Measurements from ENCODE around the gene ATRNL1.
"Not testable (repeated sequence)": the region's sequence is repeated elsewhere in the genome, so short reads cannot be mapped to it uniquely, and the experiment has no call there.

Gene ATRNL1

DNA sequence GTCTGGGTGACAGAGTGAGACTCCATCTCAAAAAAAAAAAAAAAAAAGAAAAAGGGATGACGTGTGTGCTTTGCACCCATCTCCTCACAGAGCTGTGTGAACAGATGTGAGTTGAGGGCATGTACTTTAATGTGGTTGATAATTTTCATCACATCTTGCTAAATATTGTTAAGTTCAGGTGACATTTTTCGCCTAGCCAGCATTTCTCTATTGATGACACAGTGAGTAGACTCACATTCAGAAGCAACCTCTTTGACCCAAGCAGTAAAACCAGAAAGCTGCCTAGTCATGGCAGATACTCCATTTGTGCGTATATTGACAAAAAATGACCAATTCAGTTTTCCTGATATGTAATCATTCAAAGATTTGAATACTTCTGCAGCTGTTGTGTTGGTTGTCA, 126.0 kb downstream of the ATRNL1 start:
- no peak for DNase-seq (ENCODE audit: low read depth, low spot score)

DNA sequence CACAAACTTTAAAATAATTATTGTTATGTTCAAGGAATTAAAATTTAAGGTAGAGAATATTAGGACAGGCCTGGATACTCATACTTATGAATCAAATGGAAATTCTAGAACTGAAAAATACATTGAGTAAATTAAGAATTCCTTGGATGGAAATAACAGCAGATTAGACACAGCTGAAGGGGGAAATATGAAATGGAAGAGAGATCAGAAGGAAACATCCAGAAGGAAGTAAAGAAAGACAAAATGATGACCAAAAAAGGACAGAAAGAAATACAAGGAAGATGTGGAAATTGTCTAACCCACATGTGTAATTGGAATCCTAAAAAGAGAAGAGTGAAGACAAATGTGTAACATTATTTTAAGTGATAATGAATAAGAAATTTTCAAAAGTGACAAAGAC, 128.9 kb downstream of the ATRNL1 start:
- no peak for DNase-seq (ENCODE audit: low read depth, low spot score)

DNA sequence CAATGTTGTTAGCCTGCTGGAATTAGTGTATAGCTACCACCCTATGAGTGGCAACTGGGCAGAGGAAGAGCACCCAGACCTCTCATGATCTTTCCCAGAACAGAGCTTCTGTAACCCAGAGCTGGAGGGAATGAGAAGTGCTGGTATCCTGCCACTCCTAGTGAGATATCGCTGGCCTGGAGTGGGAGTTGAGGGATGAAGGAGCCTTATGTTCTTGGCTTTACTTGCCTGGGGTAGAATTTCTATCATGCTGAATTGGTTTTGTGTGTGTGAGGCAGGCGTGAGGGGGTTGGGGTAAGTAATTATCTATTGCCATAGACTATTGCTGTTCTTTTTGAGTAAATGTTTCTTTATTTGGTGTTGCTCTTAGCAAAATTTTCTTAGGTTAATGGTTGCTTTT, 146.6 kb downstream of the ATRNL1 start:
- no peak for DNase-seq (ENCODE audit: low read depth, low spot score)

DNA sequence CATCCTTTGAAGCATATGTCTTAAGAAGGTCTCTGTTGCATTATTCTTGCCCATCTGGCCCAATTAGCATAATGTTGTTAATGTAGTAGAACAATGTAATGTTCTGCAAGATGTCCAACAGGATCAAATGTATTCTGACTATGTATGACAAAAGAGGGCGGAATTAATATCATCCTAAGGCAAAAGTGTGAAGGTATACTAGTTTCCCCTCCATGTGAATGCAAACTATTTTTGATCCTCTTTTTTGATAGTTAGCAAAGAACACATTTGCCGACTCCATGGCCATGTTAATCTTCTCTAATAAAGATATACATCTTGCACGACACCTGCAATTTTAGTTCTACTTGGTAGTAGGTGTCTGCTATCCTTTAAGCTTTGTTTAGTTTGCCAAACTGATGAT, 157.6 kb downstream of the ATRNL1 start:
- DNase-seq (ENCODE audit: low read depth, low spot score): no peak

DNA sequence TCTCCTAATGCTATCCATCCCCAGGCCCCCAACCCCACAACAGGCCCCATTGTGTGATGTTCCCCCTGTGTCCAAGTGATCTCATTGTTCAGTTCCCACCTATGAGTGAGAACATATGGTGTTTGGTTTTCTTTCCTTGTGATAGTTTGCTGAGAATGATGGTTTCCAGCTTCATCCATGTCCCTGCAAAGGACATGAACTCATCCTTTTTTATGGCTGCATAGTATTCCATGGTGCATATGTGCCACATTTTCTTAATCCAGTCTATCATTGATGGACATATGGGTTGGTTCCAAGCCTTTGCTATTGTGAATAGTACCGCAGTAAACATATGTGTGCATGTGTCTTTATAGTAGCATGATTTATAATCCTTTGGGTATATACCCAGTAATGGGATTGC, 160.6 kb downstream of the ATRNL1 start:
- not testable (repeated sequence) for DNase-seq (ENCODE audit: low read depth, low spot score)

DNA sequence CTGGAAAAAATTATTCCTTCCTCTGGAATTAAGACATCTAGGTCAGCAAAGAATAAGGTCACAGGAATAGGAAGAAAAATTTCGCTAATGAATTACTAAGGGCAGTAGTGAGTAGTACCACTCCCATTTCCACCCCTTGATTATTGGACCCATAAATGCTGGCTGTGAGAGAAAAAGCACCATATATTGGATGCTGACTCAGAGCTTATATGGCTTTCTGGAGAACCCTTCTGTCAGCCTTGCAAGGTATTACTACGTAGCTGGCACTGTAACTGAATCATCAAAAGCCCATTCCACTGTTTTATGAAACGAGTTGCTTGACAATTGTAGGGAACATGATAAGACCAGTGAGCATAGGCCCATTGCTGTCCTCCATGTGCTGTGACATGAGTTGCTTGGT, 179.3 kb downstream of the ATRNL1 start:
- no peak for DNase-seq (ENCODE audit: low read depth, low spot score)

DNA sequence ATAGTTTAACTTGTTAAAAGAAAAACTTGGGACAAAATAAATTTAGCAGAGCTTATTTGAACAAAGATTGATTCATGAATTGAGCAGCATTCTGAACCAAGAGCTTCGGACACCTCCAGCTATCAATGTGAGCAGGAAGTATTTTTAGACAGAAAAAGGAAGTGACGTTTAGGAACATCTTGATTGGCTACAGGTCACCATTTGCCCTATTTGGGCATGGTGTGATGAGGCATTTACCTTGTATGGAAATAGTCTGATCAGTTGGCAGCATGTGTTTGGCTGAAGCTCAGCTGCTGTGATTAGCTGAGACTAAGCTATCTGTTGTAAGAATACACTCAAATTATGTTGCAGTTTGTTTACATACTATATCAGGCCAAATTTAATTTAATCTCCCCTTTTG, 185.1 kb downstream of the ATRNL1 start:
- no peak for DNase-seq (ENCODE audit: low read depth, low spot score)

DNA sequence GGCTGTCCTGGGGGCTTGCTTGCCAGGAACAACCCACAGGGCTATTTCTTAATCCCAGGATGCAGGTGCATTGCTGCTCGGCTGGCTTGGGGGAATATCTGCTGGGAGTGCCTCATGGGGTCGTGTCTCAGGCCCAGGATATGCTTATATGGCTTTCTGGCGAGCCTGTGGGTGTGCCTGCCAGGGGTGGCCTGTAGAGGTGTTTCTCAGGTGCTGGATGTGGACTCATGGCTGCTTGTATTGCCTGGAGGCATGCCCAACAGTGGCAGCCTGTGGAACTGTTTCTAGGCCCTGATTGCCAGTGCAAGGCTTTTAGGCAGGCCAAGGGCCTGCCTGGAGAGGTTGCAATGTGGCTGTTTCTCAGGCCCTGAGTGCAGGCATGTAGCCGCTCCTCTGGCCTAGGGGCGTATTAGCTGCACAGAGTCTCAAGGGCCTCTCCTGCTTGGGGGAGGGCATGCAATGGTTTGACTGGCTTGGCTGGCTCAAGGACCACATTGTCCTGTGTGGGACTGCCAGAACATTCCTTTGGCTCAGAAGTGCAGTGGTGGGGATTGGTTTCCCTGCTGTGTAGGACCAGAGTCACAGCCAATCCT, 202.1 kb downstream of the ATRNL1 start:
- DNase-seq (ENCODE audit: low read depth, low spot score): no peak

DNA sequence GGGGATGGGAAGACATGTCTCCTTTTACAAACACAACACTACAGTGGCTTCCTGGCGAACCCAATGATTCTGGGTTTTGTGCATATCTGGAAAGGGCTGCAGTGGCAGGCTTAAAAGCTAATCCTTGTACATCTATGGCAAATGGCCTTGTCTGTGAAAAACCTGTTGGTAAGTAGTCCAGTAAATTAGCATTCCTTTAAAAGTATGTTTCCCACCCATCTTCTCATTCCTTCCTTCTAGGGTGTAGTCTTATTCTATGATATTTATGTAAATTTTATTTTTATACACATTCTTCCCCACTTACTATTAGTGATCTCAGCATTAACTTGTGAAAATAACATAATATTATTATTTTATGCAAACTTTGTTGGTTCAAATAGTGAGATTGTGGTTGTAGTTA, 206.9 kb downstream of the ATRNL1 start:
- DNase-seq (ENCODE audit: low read depth, low spot score): no peak

DNA sequence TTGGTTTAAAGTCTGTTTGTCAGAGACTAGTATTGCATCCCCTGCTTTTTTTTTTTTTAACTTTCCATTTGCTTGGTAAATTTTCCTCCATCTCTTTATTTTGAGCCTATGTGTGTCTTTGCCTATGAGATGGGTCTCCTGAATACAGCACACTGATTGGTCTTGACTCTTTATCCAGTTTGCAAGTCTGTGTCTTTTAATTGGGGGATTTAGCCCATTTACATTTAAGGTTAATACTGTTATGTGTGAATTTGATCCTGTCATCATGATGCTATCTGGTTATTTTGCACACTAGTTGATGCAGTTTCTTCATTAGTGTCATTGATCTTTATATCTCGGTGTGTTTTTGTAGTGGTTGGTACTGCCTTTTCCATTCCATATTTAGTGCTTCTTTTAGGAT, 226.5 kb downstream of the ATRNL1 start:
- not testable (repeated sequence) for DNase-seq (ENCODE audit: low read depth, low spot score)

DNA sequence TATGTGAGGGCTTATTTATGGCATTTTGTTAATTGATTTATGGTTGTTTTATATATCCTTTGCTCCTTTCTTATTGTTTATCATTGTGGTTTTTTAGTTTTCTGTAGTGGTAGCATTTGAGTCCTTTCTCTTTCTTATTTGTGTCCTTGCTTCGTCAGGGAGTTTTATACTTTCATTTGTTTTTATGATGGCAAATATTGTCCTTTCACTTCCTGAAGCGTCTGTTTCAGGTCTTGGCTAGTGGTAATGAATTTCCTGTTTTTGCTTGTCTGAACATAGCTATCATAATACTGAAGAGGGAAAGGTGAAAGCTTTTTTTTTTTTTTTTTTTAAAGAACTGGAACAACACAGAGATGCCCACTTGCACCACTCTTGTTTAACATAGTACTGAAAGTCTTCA, 228.2 kb downstream of the ATRNL1 start:
- DNase-seq (ENCODE audit: low read depth, low spot score): no peak

DNA sequence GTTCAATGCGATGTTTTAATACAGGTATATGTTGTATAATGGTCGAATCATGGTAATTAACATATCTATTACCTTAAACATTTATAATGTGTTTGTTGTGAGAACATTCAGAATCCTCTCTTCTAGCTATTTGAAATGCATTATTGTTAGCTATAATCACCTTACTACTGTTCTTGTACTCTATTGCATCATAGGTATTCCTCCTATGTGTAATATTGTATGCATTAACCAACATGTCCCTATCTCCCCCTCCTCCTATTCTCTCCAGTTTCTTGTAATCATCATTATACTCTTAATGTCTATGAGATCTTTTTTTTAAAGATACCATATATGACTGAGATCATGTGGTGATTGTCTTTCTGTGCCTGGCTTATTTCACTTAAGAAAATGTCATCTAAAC, 235.2 kb downstream of the ATRNL1 start:
- no peak for DNase-seq (ENCODE audit: low read depth, low spot score)

DNA sequence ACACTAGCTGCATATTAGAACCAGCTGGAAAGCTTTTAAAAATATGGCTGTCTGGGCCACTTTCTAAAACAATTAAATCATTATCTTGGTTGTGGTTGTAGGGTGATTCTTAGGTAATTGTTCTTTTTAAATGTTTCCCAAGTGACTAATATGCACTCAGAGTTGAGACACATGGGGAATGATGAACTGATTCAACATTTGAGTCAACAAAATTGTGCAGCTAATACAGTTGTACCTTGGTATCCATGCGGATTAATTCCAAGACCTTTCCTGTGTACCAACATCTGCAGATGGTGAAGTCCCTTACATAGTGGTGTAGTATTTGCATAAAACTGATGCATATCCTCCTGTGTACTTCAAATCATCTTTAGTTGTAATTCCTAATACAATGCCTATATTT, 242.2 kb downstream of the ATRNL1 start:
- DNase-seq (ENCODE audit: low read depth, low spot score): no peak

DNA sequence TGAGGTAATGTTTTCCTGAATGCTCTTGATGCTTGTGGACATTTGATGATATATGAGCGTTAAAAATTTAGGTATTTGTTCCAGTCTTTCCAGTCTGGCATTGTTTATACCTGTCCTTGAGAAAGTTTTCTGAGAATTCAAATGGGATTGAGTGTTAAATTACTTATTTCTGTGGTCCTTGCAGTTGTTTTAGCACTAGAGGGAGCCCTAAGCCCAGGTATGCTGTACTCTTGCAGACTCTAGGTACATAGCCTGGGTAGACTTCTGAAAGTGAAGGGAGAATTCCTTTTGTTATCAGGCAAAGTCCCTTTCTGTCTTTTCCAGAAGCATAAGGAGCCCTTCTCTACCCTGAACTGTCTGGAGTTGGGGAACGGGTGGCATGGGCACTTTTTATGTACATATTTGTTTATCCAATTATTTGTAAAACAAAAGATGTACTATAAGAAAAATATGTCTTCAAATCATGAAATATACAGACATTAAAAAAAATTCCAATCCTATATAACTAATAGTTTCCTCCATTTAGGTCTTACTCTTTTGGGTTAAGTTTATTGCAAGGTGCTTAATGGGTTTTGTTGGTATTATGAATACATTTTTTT, 262.1 kb downstream of the ATRNL1 start:
- peak; percentile 15 for DNase-seq (ENCODE audit: low read depth, low spot score)

DNA sequence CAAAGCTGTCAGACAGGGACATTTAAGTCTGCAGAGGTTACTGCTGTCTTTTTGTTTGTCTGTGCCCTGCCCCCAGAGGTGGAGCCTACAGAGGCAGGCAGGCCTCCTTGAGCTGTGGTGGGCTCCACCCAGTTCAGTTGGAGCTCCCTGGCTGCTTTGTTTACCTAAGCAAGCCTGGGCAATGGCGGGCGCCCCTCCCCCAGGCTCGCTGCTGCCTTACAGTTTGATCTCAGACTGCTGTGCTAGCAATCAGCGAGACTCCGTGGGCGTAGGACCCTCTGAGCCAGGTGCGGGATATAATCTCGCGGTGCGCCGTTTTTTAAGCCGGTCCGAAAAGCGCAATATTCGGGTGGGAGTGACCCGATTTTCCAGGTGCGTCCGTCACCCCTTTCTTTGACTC, 274.8 kb downstream of the ATRNL1 start:
- not testable (repeated sequence) for DNase-seq (ENCODE audit: low read depth, low spot score)

DNA sequence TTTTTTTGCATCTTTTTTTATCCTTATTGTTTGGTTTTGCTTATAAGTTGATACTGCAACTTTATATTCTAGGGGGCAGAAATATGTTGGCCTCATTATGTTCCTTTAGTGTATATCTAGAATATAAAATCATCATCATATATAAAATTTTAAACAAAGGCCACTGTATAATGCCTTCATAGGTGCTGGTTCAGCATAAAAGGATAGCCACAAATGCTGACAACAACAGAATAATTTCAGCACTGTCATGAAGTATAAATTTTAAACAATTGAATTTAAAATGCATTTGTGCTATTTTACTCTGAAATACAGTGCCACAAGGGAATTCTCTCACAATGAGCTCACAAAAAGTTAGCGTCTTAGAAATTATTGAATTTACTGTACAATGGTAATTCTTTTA, 285.9 kb downstream of the ATRNL1 start:
- no peak for DNase-seq (ENCODE audit: low read depth, low spot score)

DNA sequence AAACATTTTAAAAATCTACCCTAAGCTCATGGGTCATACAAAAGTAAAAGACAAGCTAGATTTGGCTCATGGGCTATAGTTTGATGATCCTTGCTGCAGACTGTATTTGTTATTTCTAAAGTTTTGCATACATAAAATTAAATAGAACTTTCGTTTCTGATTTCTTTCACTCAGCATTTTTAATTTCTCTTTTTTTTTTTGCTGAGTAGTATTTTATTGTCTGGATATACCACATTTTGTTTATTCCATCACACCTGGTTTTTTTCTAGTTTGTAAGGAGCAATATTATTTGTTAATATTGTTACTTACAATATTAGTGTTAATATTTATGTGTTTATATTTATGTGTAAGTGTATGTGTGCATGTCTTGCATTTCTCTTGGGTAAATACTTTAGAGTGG, 291.5 kb downstream of the ATRNL1 start:
- DNase-seq (ENCODE audit: low read depth, low spot score): no peak

DNA sequence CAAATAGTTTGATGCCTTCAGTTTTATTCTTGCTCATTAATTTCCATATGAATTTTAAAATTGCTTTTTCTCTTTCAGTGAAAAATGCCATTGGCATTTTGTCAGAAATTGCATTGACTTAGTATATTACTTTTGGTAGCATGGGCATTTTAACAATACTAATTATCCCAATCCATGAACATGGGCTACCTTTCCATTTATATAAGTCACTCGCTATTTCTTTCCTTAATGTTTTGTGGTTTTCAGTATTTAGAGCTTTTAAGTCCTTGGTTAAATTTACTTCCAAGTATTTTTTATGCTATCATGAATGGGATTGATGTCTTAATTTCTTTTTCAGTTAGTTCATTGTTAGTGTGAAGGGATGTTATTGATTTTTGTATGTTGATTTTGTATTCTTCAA, 297.4 kb downstream of the ATRNL1 start:
- no peak for DNase-seq (ENCODE audit: low read depth, low spot score)

DNA sequence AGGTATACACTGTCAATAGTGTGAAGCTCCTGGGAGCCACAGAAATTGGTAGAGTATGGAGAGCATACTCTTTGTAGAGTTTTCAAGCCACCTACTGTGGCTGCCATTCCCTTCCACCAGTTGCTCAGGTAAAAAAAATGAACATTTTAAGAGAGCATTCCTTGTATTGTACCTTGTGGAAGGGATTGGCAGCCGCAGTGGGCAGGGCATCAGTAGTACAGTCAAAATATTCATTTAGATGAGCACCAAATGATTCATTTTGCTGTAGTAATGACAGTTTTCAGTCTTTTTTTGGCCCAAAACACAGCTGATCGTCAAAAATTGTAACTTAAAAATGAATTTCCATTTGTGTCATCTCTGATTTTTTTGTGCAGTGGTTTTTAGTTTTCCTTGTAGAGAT, 304.9 kb downstream of the ATRNL1 start:
- no peak for DNase-seq (ENCODE audit: low read depth, low spot score)

DNA sequence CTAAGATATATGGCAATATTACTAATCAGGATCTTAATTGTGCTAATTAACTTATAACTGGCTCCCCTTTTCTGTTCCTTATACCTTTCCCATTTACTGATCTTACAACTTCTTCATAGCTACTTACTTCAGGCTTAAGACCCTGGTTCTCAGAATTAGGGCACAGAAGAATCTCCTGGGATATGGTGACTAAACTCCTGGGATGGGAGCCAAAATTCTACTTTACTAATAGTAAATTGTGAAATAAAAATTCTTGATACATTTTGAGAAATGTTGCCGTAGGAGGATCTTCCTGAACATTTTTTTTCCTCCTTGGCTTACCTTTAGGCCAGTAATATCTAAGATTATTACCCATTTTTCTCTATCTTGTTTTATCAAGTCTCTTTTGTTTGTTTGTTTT, 309.5 kb downstream of the ATRNL1 start:
- DNase-seq (ENCODE audit: low read depth, low spot score): peak; percentile 38

DNA sequence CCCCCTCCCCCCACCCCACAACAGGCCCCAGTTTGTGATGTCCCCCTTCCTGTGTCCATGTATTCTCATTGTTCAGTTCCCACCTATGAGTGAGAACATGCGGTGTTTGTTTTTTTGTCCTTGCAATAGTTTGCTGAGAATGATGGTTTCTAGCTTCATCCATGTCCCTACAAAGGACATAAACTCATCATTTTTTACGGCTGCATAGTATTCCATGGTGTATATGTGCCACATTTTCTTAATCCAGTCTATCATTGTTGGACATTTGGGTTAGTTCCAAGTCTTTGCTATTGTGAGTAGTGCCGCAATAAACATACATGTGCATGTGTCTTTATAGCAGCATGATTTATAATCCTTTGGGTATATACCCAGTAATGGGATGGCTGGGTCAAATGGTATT, 312.7 kb downstream of the ATRNL1 start:
- DNase-seq (ENCODE audit: low read depth, low spot score): not testable (repeated sequence)

DNA sequence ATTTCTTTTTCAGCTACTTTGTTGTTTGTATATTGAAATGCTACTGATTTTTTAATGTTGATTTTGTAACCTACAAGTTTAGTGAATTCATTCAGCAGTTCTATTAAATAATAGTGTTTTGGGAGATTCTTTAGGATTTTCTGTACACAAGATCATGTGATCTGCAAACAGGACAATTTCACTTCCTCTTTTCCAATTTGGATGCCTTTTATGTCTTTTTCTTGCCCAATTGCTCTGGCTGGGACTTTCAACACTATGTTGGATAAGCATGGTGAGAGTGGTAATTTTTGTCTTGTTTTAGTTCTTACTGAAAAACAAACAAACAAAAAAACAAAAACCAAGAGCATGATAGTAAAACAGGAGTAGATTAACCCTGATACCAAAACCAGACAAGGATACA, 316.2 kb downstream of the ATRNL1 start:
- DNase-seq (ENCODE audit: low read depth, low spot score): no peak

DNA sequence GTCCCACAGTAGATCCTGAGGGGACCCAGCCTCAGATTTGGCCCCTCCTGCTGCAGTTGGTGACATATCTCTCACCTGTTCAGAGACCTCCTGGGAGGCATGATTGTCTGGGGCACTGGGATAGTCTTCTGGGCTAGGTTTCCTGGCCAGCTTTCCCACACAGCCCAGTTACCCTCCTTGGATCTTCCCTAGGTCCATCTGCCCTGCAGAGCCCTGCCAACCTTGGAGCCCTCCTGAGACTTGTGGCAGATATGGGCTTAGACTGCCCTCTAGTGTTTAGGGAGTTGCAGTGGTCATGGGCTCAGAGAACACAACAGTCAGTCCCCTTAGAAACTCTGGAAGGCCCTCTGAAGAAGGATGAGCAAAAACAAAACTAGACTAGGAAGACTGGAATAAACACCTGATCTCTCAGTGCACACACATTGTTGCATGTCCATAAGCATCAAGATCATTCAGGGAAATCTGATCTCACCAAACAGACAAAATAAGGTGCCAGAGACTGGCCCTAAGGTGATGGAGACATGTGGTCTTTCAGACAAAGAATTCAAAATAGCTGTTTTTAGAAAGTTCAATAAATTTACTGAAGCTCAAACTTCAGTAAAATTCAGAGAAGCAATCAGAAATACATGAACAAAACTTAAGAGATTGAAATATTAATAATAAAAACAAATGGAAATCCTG, 324.6 kb downstream of the ATRNL1 start:
- peak; percentile 12 for DNase-seq (ENCODE audit: low read depth, low spot score)

Data from brain pericyte (primary cell).